GM12878 (cell line): ENCODE measurements around the gene ARID5B. TPM values are rescaled to one million over a fixed set of nuclear protein-coding genes. Genes with fewer than 3 reads are reported as not detected.

Experiments
- EGR1 ChIP-seq, 2 experiments: IDR thresholded peaks; 1 replicate in 1 of 2; 2 replicates in 1 of 2; pipeline ENCODE4 v1.6.1; 2011 to 2012; ENCODE audit warnings: low read depth in 2 of 2, low read length in 2 of 2, borderline replicate concordance in 1 of 2, mild to moderate bottlenecking in 1 of 2, moderate library complexity in 1 of 2
- FOXM1 ChIP-seq: IDR thresholded peaks from 2 replicates; pipeline ENCODE4 v1.6.1; 2012; ENCODE audit warnings: low read depth, mild to moderate bottlenecking, inconsistent platforms, low read length, moderate library complexity
- GABPA ChIP-seq: IDR thresholded peaks from 2 replicates; pipeline ENCODE4 v1.6.1; 2014; ENCODE audit warnings: antibody characterized with exemption, low read depth, mild to moderate bottlenecking, inconsistent platforms
- IKZF2 ChIP-seq, 2 experiments: fragments of 450-650 bp; IDR thresholded peaks; 2 replicates each; pipeline ENCODE4 v1.6.1; 2017; ENCODE audit warnings: mild to moderate bottlenecking in 2 of 2, moderate library complexity in 2 of 2
- JUND ChIP-seq: IDR thresholded peaks from 2 replicates; pipeline ENCODE4 v1.6.1; 2012; ENCODE audit warnings: low read depth, mild to moderate bottlenecking, low read length, improper control_type of control experiment, moderate library complexity
- NFYA ChIP-seq: IDR thresholded peaks from 2 replicates; pipeline ENCODE4 v1.6.1; 2011; ENCODE audit warnings: low read depth, mild to moderate bottlenecking, low read length, improper control_type of control experiment, borderline replicate concordance
- NR2C1 ChIP-seq: fragments of 450-650 bp; IDR thresholded peaks from 2 replicates; pipeline ENCODE4 v1.6.1; 2017; ENCODE audit warnings: antibody characterized with exemption, mild to moderate bottlenecking, moderate library complexity
- NR2F1 ChIP-seq: fragments of 450-650 bp; conservative IDR thresholded peaks from 2 replicates; pipeline ENCODE4 v1.6.1; 2017; ENCODE audit warnings: mild to moderate bottlenecking
- RUNX3 ChIP-seq: IDR thresholded peaks from 2 replicates; pipeline ENCODE4 v1.6.1; 2012; ENCODE audit warnings: low read length, inconsistent platforms
- SMAD1 ChIP-seq: fragments of 450-650 bp; IDR thresholded peaks from 2 replicates; pipeline ENCODE4 v1.6.1; 2018; ENCODE audit warnings: mild to moderate bottlenecking, low read depth; ENCODE audit not compliant: partially characterized antibody
- SMARCA5 ChIP-seq: fragments of 450-650 bp; IDR thresholded peaks from 2 replicates; pipeline ENCODE4 v1.6.1; 2017; ENCODE audit warnings: mild to moderate bottlenecking
- SPI1 ChIP-seq: IDR thresholded peaks from 2 replicates; pipeline ENCODE4 v1.6.1; 2011; ENCODE audit warnings: low read depth, mild to moderate bottlenecking, low read length, moderate library complexity, borderline replicate concordance; ENCODE audit not compliant: insufficient read depth
- SREBF1 ChIP-seq: IDR thresholded peaks from 2 replicates; pipeline ENCODE4 v1.6.1; 2012; ENCODE audit warnings: mild to moderate bottlenecking, low read length
- ZNF207 ChIP-seq: fragments of 450-650 bp; IDR thresholded peaks from 2 replicates; pipeline ENCODE4 v1.6.1; 2014; ENCODE audit warnings: antibody characterized with exemption, mild to moderate bottlenecking, borderline replicate concordance
- ZNF384 ChIP-seq: IDR thresholded peaks from 2 replicates; pipeline ENCODE4 v1.6.1; 2012; ENCODE audit warnings: low read depth, mild to moderate bottlenecking, low read length, improper control_type of control experiment, borderline replicate concordance
- polyA plus RNA-seq, 11 experiments: library from polyadenylated mRNA; depleted of rRNA in 4 of 11; unstranded in 6 of 11; stranded (reverse) in 5 of 11; fragments of >200 nt; fragmentation: Nextera tagmentation in 4 of 11; fragmentation: Illumina TruSeq in 1 of 11; extraction: Ambion mirVana in 4 of 11; extraction: Trizol in 1 of 11; gene quantifications; 1 replicate in 1 of 11; 2 replicates in 10 of 11; pipeline versions ENCODE4 v1.2.1 to v1.2.3, GENCODE V29; 2011 to 2016; ENCODE audit warnings: inconsistent platforms in 2 of 11, missing spikeins in 2 of 11, low read depth in 1 of 11
- total RNA-seq, 4 experiments: library from RNA; depleted of rRNA in 3 of 4; stranded (reverse); fragments of >200 nt in 3 of 4; fragmentation: Illumina TruSeq in 1 of 4; extraction: Trizol in 1 of 4; gene quantifications; 2 replicates each; pipeline versions ENCODE4 v1.2.1 to v1.2.3, GENCODE V29; 2013 to 2021
- TF ChIP-seq, protein P1 (sequence below): fragments of 450-650 bp; IDR thresholded peaks from 2 replicates; pipeline ENCODE4 v1.6.1; 2017; ENCODE audit warnings: low read depth, mild to moderate bottlenecking, moderate library complexity
- TF ChIP-seq, protein P2 (sequence below): fragments of 450-650 bp; IDR thresholded peaks from 2 replicates; pipeline ENCODE4 v1.6.1; 2016; ENCODE audit warnings: mild to moderate bottlenecking
- TF ChIP-seq, protein P3 (sequence below): fragments of 450-650 bp; formaldehyde crosslinking; IDR thresholded peaks from 2 replicates; pipeline ENCODE4 v1.4.0; 2020; ENCODE audit warnings: mild to moderate bottlenecking, moderate library complexity
- TF ChIP-seq, protein P4 (sequence below): IDR thresholded peaks from 2 replicates; pipeline ENCODE4 v1.6.1; 2012; ENCODE audit warnings: low read length, inconsistent platforms
- TF ChIP-seq, protein P5 (sequence below): IDR thresholded peaks from 2 replicates; pipeline ENCODE4 v1.6.1; 2012; ENCODE audit warnings: low read depth, low read length, improper control_type of control experiment

ARID5B gene
- total and polyA plus RNA-seq, 10 of the 15 experiments (the other 5 are each of a cell fraction or from before 2014, with no cell fraction given) = 2.7 to 8.5 (median 6.1) TPM

DNA sequence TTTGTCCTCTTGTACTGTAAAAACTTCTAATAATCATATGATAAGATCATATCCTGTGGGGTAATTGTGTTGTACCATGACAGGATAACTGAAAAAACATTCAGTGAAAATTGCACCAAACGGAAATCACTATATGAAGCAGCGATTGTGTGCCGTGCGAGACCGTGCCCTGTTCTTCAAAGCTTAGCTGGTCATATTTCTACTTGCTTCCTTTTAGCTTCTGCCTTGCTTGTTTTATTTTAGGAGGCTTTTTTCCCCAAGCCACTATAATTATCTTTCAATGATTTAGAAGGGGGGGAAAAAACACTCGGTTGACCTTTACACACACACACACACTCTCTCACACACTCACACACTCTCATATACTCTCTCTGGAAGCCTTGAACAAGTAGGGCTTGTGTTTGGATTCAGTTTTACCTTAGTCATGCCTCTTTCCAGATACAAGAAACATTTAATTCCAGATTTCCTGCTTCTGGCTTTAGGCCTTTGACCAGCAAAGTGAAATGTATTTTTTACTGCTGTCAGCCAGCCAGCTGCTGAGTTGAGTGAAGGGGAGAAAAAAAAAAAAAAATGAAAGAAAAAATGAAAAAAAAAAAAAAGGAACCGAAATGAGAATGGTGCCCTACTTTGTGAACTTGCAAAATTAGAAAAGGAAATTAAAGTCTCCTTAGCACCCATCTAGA lies 181.4 kb downstream of the ARID5B start (continued):
- TF ChIP-seq, protein P1, sequence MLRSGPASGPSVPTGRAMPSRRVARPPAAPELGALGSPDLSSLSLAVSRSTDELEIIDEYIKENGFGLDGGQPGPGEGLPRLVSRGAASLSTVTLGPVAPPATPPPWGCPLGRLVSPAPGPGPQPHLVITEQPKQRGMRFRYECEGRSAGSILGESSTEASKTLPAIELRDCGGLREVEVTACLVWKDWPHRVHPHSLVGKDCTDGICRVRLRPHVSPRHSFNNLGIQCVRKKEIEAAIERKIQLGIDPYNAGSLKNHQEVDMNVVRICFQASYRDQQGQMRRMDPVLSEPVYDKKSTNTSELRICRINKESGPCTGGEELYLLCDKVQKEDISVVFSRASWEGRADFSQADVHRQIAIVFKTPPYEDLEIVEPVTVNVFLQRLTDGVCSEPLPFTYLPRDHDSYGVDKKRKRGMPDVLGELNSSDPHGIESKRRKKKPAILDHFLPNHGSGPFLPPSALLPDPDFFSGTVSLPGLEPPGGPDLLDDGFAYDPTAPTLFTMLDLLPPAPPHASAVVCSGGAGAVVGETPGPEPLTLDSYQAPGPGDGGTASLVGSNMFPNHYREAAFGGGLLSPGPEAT = 0 out of 2 replicates have a peak, but pooled peaks have one; percentile 21
- TF ChIP-seq, protein P2, sequence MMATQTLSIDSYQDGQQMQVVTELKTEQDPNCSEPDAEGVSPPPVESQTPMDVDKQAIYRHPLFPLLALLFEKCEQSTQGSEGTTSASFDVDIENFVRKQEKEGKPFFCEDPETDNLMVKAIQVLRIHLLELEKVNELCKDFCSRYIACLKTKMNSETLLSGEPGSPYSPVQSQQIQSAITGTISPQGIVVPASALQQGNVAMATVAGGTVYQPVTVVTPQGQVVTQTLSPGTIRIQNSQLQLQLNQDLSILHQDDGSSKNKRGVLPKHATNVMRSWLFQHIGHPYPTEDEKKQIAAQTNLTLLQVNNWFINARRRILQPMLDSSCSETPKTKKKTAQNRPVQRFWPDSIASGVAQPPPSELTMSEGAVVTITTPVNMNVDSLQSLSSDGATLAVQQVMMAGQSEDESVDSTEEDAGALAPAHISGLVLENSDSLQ = peak; percentile 80
- TF ChIP-seq SMAD1 (no peak), NR2C1 (no peak), FOXM1 (peak; percentile 29; the same call in 1 of the 2 replicates), SREBF1 (no peak), ZNF384 (peak; percentile 94), RUNX3 (0 out of 2 replicates have a peak, but pooled peaks have one; percentile 13), NR2F1 (peak; percentile 30; the same call in 1 of the 2 replicates), IKZF2 (IDR thresholded peaks at IDR 0.05) (peak; percentile 39 to 43; a peak in 3 of 4 replicates), SPI1 (peak; percentile 44; the same call in 1 of the 2 replicates), SMARCA5 (no peak), EGR1 (IDR thresholded peaks at IDR 0.05; ENCODE audit: borderline replicate concordance in 1 of 2, low read depth in 2 of 2, low read length in 2 of 2) (no peak), ZNF207 (no peak), GABPA (0 out of 2 replicates have a peak, but pooled peaks have one; percentile 8), JUND (no peak), NFYA (no peak)
- TF ChIP-seq, protein P3, sequence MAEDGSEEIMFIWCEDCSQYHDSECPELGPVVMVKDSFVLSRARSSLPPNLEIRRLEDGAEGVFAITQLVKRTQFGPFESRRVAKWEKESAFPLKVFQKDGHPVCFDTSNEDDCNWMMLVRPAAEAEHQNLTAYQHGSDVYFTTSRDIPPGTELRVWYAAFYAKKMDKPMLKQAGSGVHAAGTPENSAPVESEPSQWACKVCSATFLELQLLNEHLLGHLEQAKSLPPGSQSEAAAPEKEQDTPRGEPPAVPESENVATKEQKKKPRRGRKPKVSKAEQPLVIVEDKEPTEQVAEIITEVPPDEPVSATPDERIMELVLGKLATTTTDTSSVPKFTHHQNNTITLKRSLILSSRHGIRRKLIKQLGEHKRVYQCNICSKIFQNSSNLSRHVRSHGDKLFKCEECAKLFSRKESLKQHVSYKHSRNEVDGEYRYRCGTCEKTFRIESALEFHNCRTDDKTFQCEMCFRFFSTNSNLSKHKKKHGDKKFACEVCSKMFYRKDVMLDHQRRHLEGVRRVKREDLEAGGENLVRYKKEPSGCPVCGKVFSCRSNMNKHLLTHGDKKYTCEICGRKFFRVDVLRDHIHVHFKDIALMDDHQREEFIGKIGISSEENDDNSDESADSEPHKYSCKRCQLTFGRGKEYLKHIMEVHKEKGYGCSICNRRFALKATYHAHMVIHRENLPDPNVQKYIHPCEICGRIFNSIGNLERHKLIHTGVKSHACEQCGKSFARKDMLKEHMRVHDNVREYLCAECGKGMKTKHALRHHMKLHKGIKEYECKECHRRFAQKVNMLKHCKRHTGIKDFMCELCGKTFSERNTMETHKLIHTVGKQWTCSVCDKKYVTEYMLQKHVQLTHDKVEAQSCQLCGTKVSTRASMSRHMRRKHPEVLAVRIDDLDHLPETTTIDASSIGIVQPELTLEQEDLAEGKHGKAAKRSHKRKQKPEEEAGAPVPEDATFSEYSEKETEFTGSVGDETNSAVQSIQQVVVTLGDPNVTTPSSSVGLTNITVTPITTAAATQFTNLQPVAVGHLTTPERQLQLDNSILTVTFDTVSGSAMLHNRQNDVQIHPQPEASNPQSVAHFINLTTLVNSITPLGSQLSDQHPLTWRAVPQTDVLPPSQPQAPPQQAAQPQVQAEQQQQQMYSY = no peak
- TF ChIP-seq, protein P4, sequence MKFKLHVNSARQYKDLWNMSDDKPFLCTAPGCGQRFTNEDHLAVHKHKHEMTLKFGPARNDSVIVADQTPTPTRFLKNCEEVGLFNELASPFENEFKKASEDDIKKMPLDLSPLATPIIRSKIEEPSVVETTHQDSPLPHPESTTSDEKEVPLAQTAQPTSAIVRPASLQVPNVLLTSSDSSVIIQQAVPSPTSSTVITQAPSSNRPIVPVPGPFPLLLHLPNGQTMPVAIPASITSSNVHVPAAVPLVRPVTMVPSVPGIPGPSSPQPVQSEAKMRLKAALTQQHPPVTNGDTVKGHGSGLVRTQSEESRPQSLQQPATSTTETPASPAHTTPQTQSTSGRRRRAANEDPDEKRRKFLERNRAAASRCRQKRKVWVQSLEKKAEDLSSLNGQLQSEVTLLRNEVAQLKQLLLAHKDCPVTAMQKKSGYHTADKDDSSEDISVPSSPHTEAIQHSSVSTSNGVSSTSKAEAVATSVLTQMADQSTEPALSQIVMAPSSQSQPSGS = peak; percentile 71
- TF ChIP-seq, protein P5, sequence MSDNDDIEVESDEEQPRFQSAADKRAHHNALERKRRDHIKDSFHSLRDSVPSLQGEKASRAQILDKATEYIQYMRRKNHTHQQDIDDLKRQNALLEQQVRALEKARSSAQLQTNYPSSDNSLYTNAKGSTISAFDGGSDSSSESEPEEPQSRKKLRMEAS = no peak
